GM18861 (cell line): ENCODE data around the gene ZNF425.
A peak's percentile ranks its signal among the peaks of the same experiment; 100 is the strongest.
"Not testable (repeated sequence)": the region's sequence is repeated elsewhere in the genome, so short reads cannot be mapped to it uniquely, and the experiment has no call there.

Source experiments
- ATAC-seq: cut with Tn5 transposase; IDR thresholded peaks from one replicate; pipeline ENCODE4 v1.9.1; 2021; ENCODE audit not compliant: unreplicated experiment

ZNF425 gene

DNA sequence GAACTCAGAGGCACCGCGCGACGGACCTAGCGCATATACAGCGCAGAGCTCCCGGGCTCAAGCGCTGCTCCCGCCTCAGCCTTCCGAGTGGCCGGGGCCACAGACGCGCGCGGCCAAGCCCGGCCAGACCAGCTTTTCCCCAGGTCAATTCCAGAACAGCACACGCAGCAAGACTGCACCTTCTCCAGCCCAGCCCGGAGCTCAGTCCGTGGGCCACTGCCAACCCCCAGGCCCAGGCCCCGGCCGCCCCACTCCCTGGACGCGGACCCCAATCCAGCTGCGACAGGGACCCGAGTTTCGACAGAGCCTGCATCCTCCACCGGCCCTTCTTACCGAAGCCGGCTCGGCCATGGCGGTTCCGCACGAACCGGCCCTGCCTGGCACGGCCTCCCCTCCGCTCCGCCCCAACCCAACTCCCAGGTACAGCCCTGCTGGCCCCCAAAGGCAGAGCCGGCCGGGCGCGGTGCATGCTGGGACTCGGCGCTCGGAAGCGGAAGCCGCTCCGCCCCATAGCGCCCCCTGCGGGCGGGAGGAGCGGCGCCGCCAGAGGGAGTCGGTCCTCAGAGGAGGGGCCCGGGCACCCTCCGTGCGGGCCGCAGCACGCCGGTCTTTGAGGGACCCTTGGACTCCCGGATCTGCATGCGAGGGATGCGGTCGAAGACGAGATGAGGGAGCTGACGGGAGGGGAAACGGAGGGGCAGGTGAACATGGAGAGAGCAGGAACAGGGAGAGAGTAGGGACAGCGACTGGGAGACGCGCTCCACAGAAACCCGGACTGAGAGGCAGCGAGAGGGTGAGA, at the start of gene ZNF425:
ZNF425 (minus strand) TSS at position 462 of the 799 bp plus-strand sequence; CDS start at position 351, 111 bp downstream.
- peak; percentile 87 for ATAC-seq

GRCh38 chr7:149175150-149175549, 49.0 kb upstream of the ZNF425 start:
- no peak for ATAC-seq

DNA sequence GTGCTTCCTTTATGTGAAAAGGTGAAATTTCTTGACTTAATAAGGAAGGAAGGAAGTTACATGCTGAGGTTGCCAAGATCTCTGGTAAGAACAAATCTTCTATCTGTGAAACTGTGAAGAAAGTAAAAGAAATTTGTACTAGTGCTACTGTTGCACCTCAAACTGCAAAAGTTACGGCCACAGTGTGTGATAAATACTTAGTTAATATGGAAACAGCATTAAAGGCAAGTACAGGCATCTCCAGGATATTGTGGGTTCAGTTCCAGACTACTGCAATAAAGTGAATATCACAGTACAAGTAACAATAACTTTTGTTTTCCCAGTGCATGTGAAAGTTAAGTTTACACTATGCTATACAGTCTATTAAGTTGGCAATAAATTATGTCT, 46.4 kb upstream of the ZNF425 start:
- ATAC-seq, result no peak

GRCh38 chr7:149171892-149172533, 45.9 kb upstream of the ZNF425 start:
- no peak for ATAC-seq

DNA sequence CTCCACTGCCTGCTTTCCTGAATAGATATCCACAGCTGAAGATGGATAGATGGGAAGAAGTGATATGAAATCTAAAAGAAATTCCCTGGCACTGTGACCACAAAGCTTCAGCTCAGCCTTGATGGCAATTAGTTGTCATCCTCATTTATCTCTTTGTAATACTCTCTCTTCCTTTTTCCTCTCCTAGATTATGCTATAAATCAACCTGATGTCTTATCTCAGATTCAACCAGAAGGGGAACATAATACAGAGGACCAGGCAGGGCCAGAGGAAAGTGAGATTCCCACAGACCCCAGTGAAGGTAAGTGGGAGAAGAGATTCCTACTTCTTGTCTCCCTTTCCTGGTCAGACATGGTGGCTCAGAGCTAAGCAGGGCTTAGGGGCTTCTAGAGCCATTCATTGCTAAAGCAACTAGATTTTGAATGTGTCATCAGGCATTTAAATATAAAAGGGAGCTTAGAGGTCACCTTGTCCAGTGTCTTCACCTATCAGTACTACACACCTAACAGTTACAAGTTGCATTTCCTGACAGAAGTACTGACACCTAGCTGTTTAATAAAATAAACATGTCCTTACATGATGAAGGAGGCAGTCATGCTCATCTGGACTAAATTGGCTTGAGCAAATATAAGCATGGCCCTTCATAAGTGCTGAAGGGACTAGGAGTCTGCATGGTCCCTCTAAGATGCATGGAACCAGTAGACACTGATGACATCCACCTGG, 40.7 kb upstream of the ZNF425 start:
- no peak for ATAC-seq

DNA sequence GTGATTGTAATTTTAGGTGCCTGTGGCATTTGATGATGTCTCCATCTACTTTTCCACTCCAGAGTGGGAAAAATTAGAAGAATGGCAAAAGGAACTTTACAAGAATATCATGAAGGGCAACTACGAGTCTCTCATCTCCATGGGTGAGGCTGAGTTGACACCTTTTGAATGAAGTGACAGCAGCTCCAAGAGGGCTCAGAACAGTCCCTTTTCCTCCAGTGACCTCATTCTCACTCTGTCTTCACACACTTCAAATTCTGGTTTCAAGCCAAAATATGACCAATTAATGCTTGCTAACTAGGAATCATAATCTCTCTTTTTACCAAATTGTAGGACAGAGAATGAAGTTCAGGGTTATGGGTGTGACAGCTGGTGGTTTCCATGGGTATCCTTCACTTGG, 40.0 kb upstream of the ZNF425 start:
- ATAC-seq, result no peak

DNA sequence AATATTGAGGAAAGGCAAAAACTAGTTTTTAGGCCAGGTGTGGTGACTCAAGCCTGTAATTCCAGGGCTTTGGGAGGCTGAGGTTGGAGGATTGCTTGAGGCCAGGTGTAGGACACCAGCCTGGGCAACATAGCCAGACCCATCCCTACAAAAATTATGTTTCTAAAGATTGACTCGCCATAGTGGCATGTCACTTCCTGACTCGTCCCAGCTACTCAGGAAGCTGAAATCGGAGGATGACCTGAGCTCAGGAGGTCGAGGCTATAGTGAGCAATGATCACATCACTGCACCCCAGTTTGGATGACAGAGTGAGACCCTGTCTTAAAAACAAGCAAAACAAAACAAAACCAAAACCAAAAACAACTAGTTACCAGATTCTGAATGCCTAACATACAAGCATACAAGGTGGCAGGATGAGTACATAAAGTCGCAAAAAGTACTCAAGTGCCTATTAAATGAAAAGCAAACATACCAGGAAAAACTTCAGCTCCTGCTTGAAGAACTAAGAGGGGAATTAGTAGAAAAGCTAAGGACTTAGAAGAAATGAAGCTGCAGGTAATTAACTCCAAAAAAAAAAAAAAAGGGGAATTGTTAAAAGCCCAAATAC, 35.2 kb upstream of the ZNF425 start:
- no peak for ATAC-seq

DNA sequence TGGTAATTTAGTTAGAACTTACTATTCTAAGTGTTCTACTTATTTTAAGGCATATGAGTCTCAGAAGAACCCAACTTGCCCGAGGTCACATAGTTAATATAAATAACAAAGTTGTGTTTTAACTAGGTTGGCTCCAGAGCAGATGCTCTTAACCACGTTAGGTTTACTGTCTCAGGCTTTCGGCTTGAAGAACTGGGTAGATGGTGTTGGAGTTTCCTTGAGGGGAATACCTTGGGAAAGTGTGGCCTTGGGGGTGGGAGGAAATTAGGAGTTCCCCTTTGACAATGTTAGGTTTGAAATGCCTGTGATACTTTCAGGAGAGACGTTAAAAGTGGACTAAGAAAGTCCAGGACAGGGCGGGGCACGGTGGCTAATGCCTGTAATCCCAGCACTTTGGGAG, 30.8 kb upstream of the ZNF425 start:
- ATAC-seq, result no peak

DNA sequence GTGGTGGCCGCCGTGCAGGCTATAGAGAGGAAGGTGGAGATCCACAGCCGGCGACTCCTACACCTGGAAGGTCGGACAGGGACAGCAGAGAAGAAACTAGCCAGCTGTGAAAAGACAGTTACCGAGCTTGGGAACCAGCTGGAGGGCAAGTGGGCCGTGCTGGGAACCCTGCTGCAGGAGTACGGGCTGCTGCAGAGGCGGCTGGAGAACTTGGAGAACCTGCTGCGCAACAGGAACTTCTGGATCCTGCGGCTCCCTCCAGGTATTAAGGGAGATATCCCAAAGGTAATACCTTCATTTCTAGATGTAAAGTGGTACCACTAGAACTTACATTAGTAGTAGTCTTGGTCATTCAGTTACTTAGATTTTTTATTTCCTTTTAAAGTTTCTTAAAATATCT, 27.9 kb upstream of the ZNF425 start:
- no peak for ATAC-seq

DNA sequence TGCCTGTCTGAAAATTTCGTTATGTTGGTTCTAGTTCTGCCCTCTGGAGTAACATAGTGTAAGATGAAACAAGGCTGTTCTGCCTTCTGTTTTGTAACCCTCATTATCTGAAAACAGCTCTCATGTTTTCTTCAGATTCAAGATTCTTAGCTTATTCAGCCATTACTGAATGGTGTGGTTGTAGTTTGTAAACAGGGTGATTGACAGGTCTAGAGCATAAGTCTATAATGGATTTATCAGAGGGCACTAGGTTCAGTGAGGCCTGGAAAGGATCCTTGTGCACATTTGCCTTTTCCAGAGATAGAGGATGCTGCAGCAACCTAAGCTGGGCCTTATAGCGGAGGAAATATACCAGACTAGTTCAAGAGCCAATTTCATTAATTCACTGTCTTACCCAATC, 27.2 kb upstream of the ZNF425 start:
- ATAC-seq, result no peak

- ATAC-seq, result no peak
Measured at GRCh38 chr7:149150981-149151380, 24.9 kb upstream of the ZNF425 start.

DNA sequence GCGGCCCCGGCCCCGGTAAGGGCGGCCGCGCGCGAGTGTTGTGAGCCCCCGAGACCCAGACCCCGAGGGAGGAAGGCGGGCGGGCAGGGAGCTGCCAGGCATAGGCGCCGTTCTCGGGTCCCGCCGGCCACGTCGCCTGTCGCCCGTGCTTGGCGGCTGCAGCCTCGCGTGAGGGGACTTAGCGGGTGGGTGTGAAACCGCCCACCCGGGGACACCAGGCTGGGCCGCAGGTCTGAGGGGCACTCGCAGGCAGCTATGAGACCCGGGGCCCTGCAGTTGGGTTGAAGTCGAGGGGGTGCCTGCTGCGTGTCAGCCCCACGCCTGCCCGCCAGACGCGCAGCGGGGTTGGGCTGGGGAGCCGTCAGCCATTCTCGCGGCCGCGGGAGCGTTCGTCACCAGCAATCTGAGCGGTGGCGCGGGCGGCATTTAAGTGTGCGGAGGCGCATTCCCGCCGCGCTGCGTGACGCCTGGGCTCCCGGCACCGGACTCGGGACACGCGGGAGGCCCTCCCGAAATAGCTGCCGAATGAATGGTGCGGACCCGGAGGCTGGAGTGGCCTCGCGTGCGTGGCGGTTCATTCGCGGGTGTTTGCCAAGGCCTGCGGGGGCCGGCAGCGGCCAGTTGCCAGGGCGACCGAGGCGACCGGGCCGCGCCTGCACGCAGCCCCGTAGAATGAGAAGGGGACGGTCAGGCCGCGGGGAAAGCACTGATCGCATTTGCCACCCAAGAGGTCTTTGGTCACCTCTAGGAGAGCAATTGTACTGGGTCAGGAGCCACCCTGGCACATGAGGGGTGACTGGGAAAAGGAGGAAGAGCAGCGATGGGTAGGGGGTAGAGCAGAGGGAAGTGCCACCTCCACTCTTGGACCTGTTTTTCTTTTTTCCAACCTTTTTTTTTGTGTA, 21.9 kb upstream of the ZNF425 start:
- peak; percentile 19 for ATAC-seq

GRCh38 chr7:149147072-149147751, 21.1 kb upstream of the ZNF425 start, which contains the start of gene ZNF398:
TSS of gene ZNF398 (plus strand) at chr7:149147453. CDS start at chr7:149147743, 290 bp downstream.
- ATAC-seq, result peak; percentile 55

GRCh38 chr7:149145031-149145845, 19.1 kb upstream of the ZNF425 start:
- no peak for ATAC-seq

DNA sequence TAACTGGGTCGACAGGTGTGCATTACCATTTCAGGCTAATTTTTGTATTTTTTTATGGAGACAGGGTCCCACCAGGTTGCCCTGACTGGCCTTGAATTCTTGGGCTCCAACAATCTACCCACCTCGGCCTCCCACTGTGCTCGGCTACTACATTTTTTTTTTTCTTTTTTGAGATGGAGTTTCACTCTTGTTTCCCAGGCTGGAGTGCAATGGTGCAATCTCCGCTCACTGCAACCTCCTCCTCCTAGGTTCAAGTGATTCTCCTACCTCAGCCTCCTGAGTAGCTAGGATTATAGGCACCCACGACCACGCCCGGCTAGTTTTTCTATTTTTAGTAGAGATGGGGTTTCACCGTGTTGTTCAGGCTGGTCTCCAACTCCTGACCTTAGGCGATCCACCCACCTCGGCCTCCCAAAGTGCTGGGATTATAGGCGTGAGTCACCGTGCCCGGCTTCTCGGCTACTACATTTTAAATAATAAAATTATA, 18.4 kb upstream of the ZNF425 start:
- not testable (repeated sequence) for ATAC-seq

GRCh38 chr7:149141893-149142292, 15.8 kb upstream of the ZNF425 start:
- ATAC-seq, result no peak

GRCh38 chr7:149140831-149141230, 14.7 kb upstream of the ZNF425 start:
- ATAC-seq, result no peak

DNA sequence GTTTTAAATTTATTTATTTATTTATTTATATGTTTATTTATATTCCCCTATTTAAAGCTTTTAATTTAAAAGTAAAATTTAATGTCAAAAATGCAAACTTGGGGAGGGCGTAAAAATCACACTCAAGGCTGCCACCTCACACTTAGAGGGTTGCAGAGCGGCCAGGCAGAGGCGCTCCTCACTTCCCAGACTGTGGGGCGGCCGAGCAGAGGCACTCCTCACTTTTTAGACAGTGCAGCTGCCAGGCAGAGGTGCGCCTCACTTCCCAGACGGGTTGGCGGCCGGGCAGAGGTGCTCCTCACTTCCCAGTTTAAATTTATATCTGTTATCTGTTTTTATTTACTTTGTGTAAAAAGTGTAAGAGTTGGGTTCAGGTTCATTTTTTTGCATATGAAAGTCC, 10.0 kb upstream of the ZNF425 start:
- no peak for ATAC-seq
